HepG2 (cell line): ENCODE data around the gene DDR2. TPM values are rescaled to one million over a fixed set of nuclear protein-coding genes. Genes with fewer than 3 reads are reported as not detected.

Experiments used
- ATAC-seq: fragments of 200-7000 bp; cut with Tn5 transposase; 3 replicates; pipeline ENCODE4 v1.9.1; 2020; ENCODE audit warnings: mild to moderate bottlenecking, moderate library complexity
- BruUV-seq: library from RNA; stranded (reverse); fragments of 400-500 nt; replicated peaks from 2 replicates; lab custom pipeline; 2021; lab: Mats Ljungman, UMichigan
- CTCF ChIA-PET: fragments of 300-600 bp; formaldehyde crosslinking; extraction: SDS; loops from one replicate; lab custom pipeline; 2021; ENCODE audit warnings: low total read pairs, inconsistent platforms, low intra/inter-chr PET ratio; lab: Yijun Ruan, JAX
- POLR2A ChIA-PET: fragments of 350-600 bp; sonication (Branson Sonifier 250); formaldehyde crosslinking; loops from one replicate; lab custom pipeline; 2020; ENCODE audit warnings: antibody characterized with exemption, inconsistent platforms; lab: Yijun Ruan, JAX
- DNase-seq: peaks from one replicate; pipeline ENCODE4 v3.0.0-alpha.2; 2015; ENCODE audit warnings: low spot score
- FAIRE-seq: peaks from 3 replicates; lab custom pipeline; 2011; peaks lifted over from hg19 to GRCh38; lab: Jason Lieb, UNC
- H2AFZ ChIP-seq: one replicate; pipeline ENCODE4 v1.6.1; 2011; ENCODE audit warnings: low read length, inconsistent platforms
- H3K27ac ChIP-seq: fragments of 300-600 bp; 3 replicates; pipeline ENCODE4 v1.8.0; 2011; ENCODE audit warnings: mixed run types, mild to moderate bottlenecking, mixed read lengths, low read length, inconsistent platforms; ENCODE audit not compliant: insufficient read depth; ENCODE audit errors: extremely low read length
- H3K27me3 ChIP-seq, 2 experiments: fragments of 200-600 bp in 1 of 2; 2 replicates in 1 of 2; 3 replicates in 1 of 2; pipeline versions ENCODE4 v1.6.0 to v1.8.0; 2011; ENCODE audit warnings: low read length in 2 of 2, mild to moderate bottlenecking in 2 of 2, moderate library complexity in 2 of 2, inconsistent platforms in 1 of 2; ENCODE audit not compliant: insufficient read depth in 2 of 2, control insufficient read depth in 1 of 2
- H3K36me3 ChIP-seq, 2 experiments: fragments of 200-600 bp in 1 of 2; replicated peaks in 1 of 2; 2 replicates in 1 of 2; 3 replicates in 1 of 2; pipeline versions ENCODE4 v1.5.1 to v1.8.0; 2011; ENCODE audit warnings: low read length in 2 of 2, inconsistent platforms in 1 of 2; ENCODE audit not compliant: insufficient read depth in 2 of 2, control insufficient read depth in 1 of 2
- H3K4me1 ChIP-seq: 2 replicates; pipeline ENCODE4 v1.5.1; 2012; ENCODE audit warnings: low read length, inconsistent platforms; ENCODE audit not compliant: insufficient read depth
- H3K4me2 ChIP-seq: 2 replicates; pipeline ENCODE4 v1.6.0; 2011; ENCODE audit warnings: low read depth, low read length, inconsistent platforms
- H3K4me3 ChIP-seq, 3 experiments: fragments of 200-600 bp in 1 of 3; sonication (generic), shearing (Covaris generic) in 1 of 3; replicated peaks in 1 of 3; 2 replicates each; pipeline ENCODE4 v1.5.1; 2011 to 2016; ENCODE audit warnings: low read length in 3 of 3, inconsistent platforms in 2 of 3, low read depth in 2 of 3, mild to moderate bottlenecking in 2 of 3, control low read depth in 1 of 3, mixed read lengths in 1 of 3; ENCODE audit not compliant: insufficient read depth in 1 of 3
- H3K79me2 ChIP-seq: one replicate; pipeline ENCODE4 v1.6.1; 2011; ENCODE audit warnings: low read length, inconsistent platforms; ENCODE audit not compliant: insufficient read depth
- H3K9ac ChIP-seq: 2 replicates; pipeline ENCODE4 v1.6.0; 2011; ENCODE audit warnings: mild to moderate bottlenecking, low read depth, low read length, inconsistent platforms; ENCODE audit not compliant: insufficient read depth
- H3K9me3 ChIP-seq: 2 replicates; pipeline ENCODE4 v1.5.1; 2012; ENCODE audit warnings: mild to moderate bottlenecking, low read length
- H4K20me1 ChIP-seq: 2 replicates; pipeline ENCODE4 v1.6.0; 2011; ENCODE audit warnings: inconsistent platforms, mild to moderate bottlenecking, low read length, moderate library complexity; ENCODE audit not compliant: insufficient read depth
- CENPBD1 ChIP-seq: sonication (generic); formaldehyde crosslinking; IDR thresholded peaks from 2 replicates; pipeline ENCODE4 v1.8.0; 2022; ENCODE audit warnings: missing genetic modification reagents, low read depth, mild to moderate bottlenecking, borderline replicate concordance
- E2F2 ChIP-seq: sonication (generic); formaldehyde crosslinking; IDR thresholded peaks from 2 replicates; pipeline ENCODE4 v1.4.0; 2020; ENCODE audit warnings: missing genetic modification reagents, borderline replicate concordance
- NR2F2 ChIP-seq: IDR thresholded peaks from 2 replicates; pipeline ENCODE4 v1.6.1; 2012; ENCODE audit warnings: low read depth, inconsistent platforms, borderline replicate concordance
- TP53 ChIP-seq: sonication (generic); formaldehyde crosslinking; conservative IDR thresholded peaks from 2 replicates; pipeline ENCODE4 v1.4.0; 2020; ENCODE audit warnings: missing genetic modification reagents
- ZNF3 ChIP-seq: IDR thresholded peaks from 2 replicates; pipeline ENCODE4 v1.7.0; 2017; ENCODE audit warnings: inconsistent platforms
- ZNF800 ChIP-seq: sonication (generic); formaldehyde crosslinking; IDR thresholded peaks from 2 replicates; pipeline ENCODE4 v1.4.0; 2020; ENCODE audit warnings: missing genetic modification reagents
- WGBS: methylation state at CpG from one replicate; pipeline ENCODE4 v1.1.6; 2017; ENCODE audit warnings: low lambda C conversion rate; 5-methylcytosine and 5-hydroxymethylcytosine counted together
- in situ Hi-C: cut with HindIII; loops from 2 replicates; pipeline ENCODE4 v1.10.0; 2017; ENCODE audit warnings: low pct_unique_long_range_greater_than_20kb; ENCODE audit not compliant: extremely low pct_ligation_motif_present
- intact Hi-C: fragments of 100-400 bp; cut with micrococcal nuclease; formaldehyde crosslinking; loops from one replicate; pipeline ENCODE4 v1.10.0; 2022; ENCODE audit not compliant: unreplicated experiment
- polyA plus RNA-seq, 8 experiments: library from polyadenylated mRNA; depleted of rRNA in 3 of 8; stranded (reverse) in 7 of 8; unstranded in 1 of 8; fragments of >200 nt; fragmentation: Illumina TruSeq in 4 of 8; extraction: Trizol in 4 of 8; gene quantifications; 2 replicates each; pipeline versions ENCODE4 v1.2.1 to v1.2.3, GENCODE V29; 2011 to 2016; ENCODE audit warnings: low read depth in 4 of 8, missing spikeins in 1 of 8, mixed read lengths in 1 of 8; ENCODE audit not compliant: insufficient read depth in 1 of 8
- total RNA-seq, 5 experiments: library from RNA; depleted of rRNA; stranded (reverse); fragments of >200 nt; fragmentation: Illumina TruSeq; extraction: Trizol; gene quantifications; 2 replicates each; pipeline ENCODE4 v1.2.3, GENCODE V29; 2016; ENCODE audit warnings: low read depth in 1 of 5

The DDR2 gene
- total and polyA plus RNA-seq, 2 of the 13 experiments (the other 11 are each of a cell fraction or from before 2014, with no cell fraction given): 0.36 to 0.38 TPM

- ATAC-seq (no peak), DNase-seq (no peak), FAIRE-seq (no peak)
- Histone ChIP-seq H3K9me3 (no peaks in the 10 kb centered on the region), H3K36me3 (no peaks in the 10 kb centered on the region), H3K27ac (no peak overlapping the region), H3K4me1 (no peaks in the 10 kb centered on the region), H3K9ac (no peak overlapping the region), H3K27me3 (no peaks in the 10 kb centered on the region), H2AFZ (no peak overlapping the region), H3K79me2 (no peaks in the 10 kb centered on the region), H3K4me3 (no peak overlapping the region), H4K20me1 (no peaks in the 10 kb centered on the region), H3K4me2 (no peak overlapping the region)
- BruUV-seq: no TSS peak
- TF ChIP-seq CENPBD1 (no peak), ZNF3 (CRISPR knock-in tag) (no peak), TP53 (CRISPR knock-in tag) (no peak), ZNF800 (no peak), NR2F2 (no peak), E2F2 (CRISPR knock-in tag) (no peak)
- CTCF ChIA-PET: no interaction called here
- POLR2A ChIA-PET: no interaction called here
- in situ Hi-C loops (no loop called here), intact Hi-C loops (no loop called here)
- WGBS: 91% methylated on average over 11 of the region's 11 CpGs
Observed at GRCh38 chr1:162704673-162705424, 72.6 kb downstream of the DDR2 start.
